IMR-90 (cell line): Measurements from ENCODE around the gene OR7D4. TPM values are rescaled to one million over a fixed set of nuclear protein-coding genes. Genes with fewer than 3 reads are reported as not detected.

Experiments
- ATAC-seq: fragments of 200-7000 bp; cut with Tn5 transposase; 2 replicates; pipeline ENCODE4 v1.9.1; 2020; ENCODE audit warnings: low read depth, mild to moderate bottlenecking, moderate library complexity
- BruUV-seq: library from RNA; stranded (reverse); fragments of 400-500 nt; replicated peaks from 2 replicates; lab custom pipeline; 2021; lab: Mats Ljungman, UMichigan
- CTCF ChIA-PET: fragments of 300-600 bp; formaldehyde crosslinking; extraction: SDS; loops from one replicate; lab custom pipeline; 2021; ENCODE audit warnings: antibody characterized with exemption; lab: Yijun Ruan, JAX
- POLR2A ChIA-PET: fragments of 300-600 bp; sonication (Branson Sonifier 250); formaldehyde crosslinking; loops from one replicate; lab custom pipeline; 2022; ENCODE audit warnings: antibody characterized with exemption; ENCODE audit not compliant: unreplicated experiment; lab: Charles Lee
- DNase-seq: peaks from one replicate; pipeline ENCODE4 v3.0.0; 2013
- H2AFZ ChIP-seq: replicated peaks from 2 replicates; pipeline ENCODE3; 2013; ENCODE audit warnings: low read length, mild to moderate bottlenecking; ENCODE audit not compliant: poor library complexity
- H2AK5ac ChIP-seq: 2 replicates; pipeline ENCODE4 v1.6.1; 2013; ENCODE audit warnings: low read depth, low read length, inconsistent platforms
- H2AK9ac ChIP-seq: replicated peaks from 2 replicates; pipeline ENCODE3; 2013; ENCODE audit warnings: mild to moderate bottlenecking, low read depth, low read length, moderate library complexity; ENCODE audit not compliant: poor library complexity
- H2BK120ac ChIP-seq: 2 replicates; pipeline ENCODE4 v1.6.1; 2013; ENCODE audit warnings: low read depth, low read length, inconsistent platforms
- H2BK15ac ChIP-seq: 3 replicates; pipeline ENCODE4 v1.6.1; 2013; ENCODE audit warnings: low read depth, low read length, inconsistent platforms
- H2BK20ac ChIP-seq: 2 replicates; pipeline ENCODE4 v1.6.1; 2013; ENCODE audit warnings: low read depth, mild to moderate bottlenecking, inconsistent platforms, low read length, moderate library complexity
- H2BK5ac ChIP-seq: 2 replicates; pipeline ENCODE4 v1.6.1; 2013; ENCODE audit warnings: mild to moderate bottlenecking, low read depth, low read length, inconsistent platforms; ENCODE audit not compliant: poor library complexity, severe bottlenecking
- H3K14ac ChIP-seq: replicated peaks from 2 replicates; pipeline ENCODE4 v1.6.1; 2013; ENCODE audit warnings: low read depth, low read length, inconsistent platforms
- H3K18ac ChIP-seq: 2 replicates; pipeline ENCODE4 v1.6.1; 2013; ENCODE audit warnings: low read depth, low read length, control low read depth
- H3K23ac ChIP-seq: 2 replicates; pipeline ENCODE4 v1.6.1; 2013; ENCODE audit warnings: low read depth, low read length, inconsistent platforms
- H3K27ac ChIP-seq: 2 replicates; pipeline ENCODE4 v1.5.1; 2013; ENCODE audit warnings: mild to moderate bottlenecking, control low read depth, low read length; ENCODE audit not compliant: insufficient read depth
- H3K27me3 ChIP-seq: 2 replicates; pipeline ENCODE4 v1.6.1; 2013; ENCODE audit warnings: low read length; ENCODE audit not compliant: control insufficient read depth, insufficient read depth
- H3K36me3 ChIP-seq: 2 replicates; pipeline ENCODE4 v1.6.1; 2013; ENCODE audit warnings: low read length, mixed read lengths; ENCODE audit not compliant: control insufficient read depth, insufficient read depth
- H3K4ac ChIP-seq: 2 replicates; pipeline ENCODE4 v1.6.1; 2013; ENCODE audit warnings: low read depth, low read length, inconsistent platforms
- H3K4me1 ChIP-seq: 2 replicates; pipeline ENCODE4 v1.6.1; 2013; ENCODE audit warnings: low read length, mixed read lengths; ENCODE audit not compliant: control insufficient read depth, insufficient read depth
- H3K4me2 ChIP-seq: 2 replicates; pipeline ENCODE4 v1.6.1; 2013; ENCODE audit warnings: low read depth, mild to moderate bottlenecking, control low read depth, low read length, moderate library complexity
- H3K4me3 ChIP-seq: 2 replicates; pipeline ENCODE4 v1.5.1; 2013; ENCODE audit warnings: low read depth, mild to moderate bottlenecking, control low read depth, low read length, moderate library complexity; ENCODE audit not compliant: insufficient read depth
- H3K56ac ChIP-seq: 2 replicates; pipeline ENCODE4 v1.6.1; 2013; ENCODE audit warnings: low read length, inconsistent platforms; ENCODE audit not compliant: insufficient read depth; ENCODE audit errors: extremely low read depth
- H3K79me1 ChIP-seq, 2 experiments: 2 replicates each; pipeline ENCODE4 v1.6.1; 2013; ENCODE audit warnings: low read length in 2 of 2, inconsistent platforms in 1 of 2, low read depth in 1 of 2
- H3K9ac ChIP-seq: 2 replicates; pipeline ENCODE4 v1.6.1; 2013; ENCODE audit warnings: low read depth, low read length, control low read depth
- H3K9me1 ChIP-seq: 2 replicates; pipeline ENCODE4 v1.6.1; 2013; ENCODE audit warnings: low read length, inconsistent platforms; ENCODE audit not compliant: insufficient read depth
- H3K9me3 ChIP-seq: 2 replicates; pipeline ENCODE4 v1.6.1; 2013; ENCODE audit warnings: low read length; ENCODE audit not compliant: control insufficient read depth, insufficient read depth
- H4K20me1 ChIP-seq: 2 replicates; pipeline ENCODE4 v1.6.1; 2013; ENCODE audit warnings: low read length, inconsistent platforms; ENCODE audit not compliant: insufficient read depth
- H4K5ac ChIP-seq: 2 replicates; pipeline ENCODE4 v1.6.1; 2013; ENCODE audit warnings: mild to moderate bottlenecking, low read depth, low read length, control low read depth
- H4K8ac ChIP-seq, 2 experiments: 2 replicates each; pipeline ENCODE4 v1.6.1; 2013; ENCODE audit warnings: low read depth in 2 of 2, low read length in 2 of 2, control low read depth in 1 of 2, inconsistent platforms in 1 of 2
- H4K91ac ChIP-seq: 2 replicates; pipeline ENCODE4 v1.6.1; 2013; ENCODE audit warnings: low read depth, low read length, inconsistent platforms; ENCODE audit not compliant: insufficient read depth
- BHLHE40 ChIP-seq: fragments of 150-350 bp; IDR thresholded peaks from 2 replicates; pipeline ENCODE4 v1.6.1; 2016; ENCODE audit warnings: mild to moderate bottlenecking, low read depth, low read length
- CEBPB ChIP-seq: IDR thresholded peaks from 2 replicates; pipeline ENCODE4 v1.6.1; 2012; ENCODE audit warnings: low read depth, low read length, improper control_type of control experiment
- CHD1 ChIP-seq: IDR thresholded peaks from 2 replicates; pipeline ENCODE4 v1.6.1; 2012; ENCODE audit warnings: low read depth, low read length, improper control_type of control experiment
- FOS ChIP-seq: fragments of 150-350 bp; IDR thresholded peaks from 2 replicates; pipeline ENCODE4 v1.6.1; 2016; ENCODE audit warnings: low read depth, low read length
- MAFK ChIP-seq: IDR thresholded peaks from 2 replicates; pipeline ENCODE4 v1.6.1; 2012; ENCODE audit warnings: low read depth, low read length, improper control_type of control experiment
- MAZ ChIP-seq: IDR thresholded peaks from 2 replicates; pipeline ENCODE4 v1.6.1; 2012; ENCODE audit warnings: low read depth, mild to moderate bottlenecking, low read length, improper control_type of control experiment, moderate library complexity, borderline replicate concordance
- POLR2A ChIP-seq: IDR thresholded peaks from 2 replicates; pipeline ENCODE4 v1.6.1; 2012; ENCODE audit warnings: mild to moderate bottlenecking, low read depth, low read length
- RAD21 ChIP-seq: IDR thresholded peaks from 2 replicates; pipeline ENCODE4 v1.6.1; 2012; ENCODE audit warnings: low read length, improper control_type of control experiment
- RCOR1 ChIP-seq: IDR thresholded peaks from 2 replicates; pipeline ENCODE4 v1.6.1; 2012; ENCODE audit warnings: mild to moderate bottlenecking, low read length, improper control_type of control experiment; ENCODE audit not compliant: insufficient replicate concordance
- SMC3 ChIP-seq: fragments of 150-350 bp; IDR thresholded peaks from 2 replicates; pipeline ENCODE4 v1.6.1; 2016; ENCODE audit warnings: low read depth, mild to moderate bottlenecking, antibody characterized with exemption, low read length, moderate library complexity
- WGBS, 2 experiments: methylation state at CpG; one replicate each; pipeline versions ENCODE4 v1.1.5 to v1.1.7; 2013; ENCODE audit warnings: missing lambda C conversion rate in 2 of 2; ENCODE audit not compliant: insufficient read length in 1 of 2; ENCODE audit errors: extremely low coverage in 2 of 2; 5-methylcytosine and 5-hydroxymethylcytosine counted together
- dilution Hi-C: fragments of 300-500 bp; cut with HindIII; formaldehyde crosslinking; loops from one replicate; pipeline ENCODE4 v1.14.3; 2018; ENCODE audit warnings: low sequenced_read_pairs; ENCODE audit not compliant: unreplicated experiment
- in situ Hi-C: fragments of 300-500 bp; cut with MboI; formaldehyde crosslinking; loops from 3 replicates; pipeline ENCODE4 v1.14.3; 2019; ENCODE audit warnings: low sequenced_read_pairs, inconsistent platforms, mixed read lengths
- intact Hi-C: fragments of 100-400 bp; cut with micrococcal nuclease; formaldehyde crosslinking; loops from 2 replicates; pipeline ENCODE4 v1.10.0; 2022
- polyA plus RNA-seq, 3 experiments: library from polyadenylated mRNA; depleted of rRNA; stranded (reverse); fragments of >200 nt; gene quantifications; 2 replicates each; pipeline ENCODE4 v1.2.3, GENCODE V29; 2012; ENCODE audit warnings: low replicate concordance in 1 of 3
- total RNA-seq: library from RNA; depleted of rRNA; stranded (reverse); fragments of >200 nt; gene quantifications from 2 replicates; pipeline ENCODE4 v1.2.3, GENCODE V29; 2012
- TF ChIP-seq, protein P1 (sequence below): fragments of 150-350 bp; IDR thresholded peaks from 2 replicates; pipeline ENCODE4 v1.6.1; 2017; ENCODE audit warnings: mild to moderate bottlenecking, antibody characterized with exemption, low read length, low read depth
- TF ChIP-seq, protein P2 (sequence below): conservative IDR thresholded peaks from 2 replicates; pipeline ENCODE4 v1.5.1; 2012; ENCODE audit warnings: mild to moderate bottlenecking, low read depth, low read length, improper control_type of control experiment
- TF ChIP-seq, protein P3 (sequence below): fragments of 150-350 bp; IDR thresholded peaks from 2 replicates; pipeline ENCODE4 v1.6.1; 2016; ENCODE audit warnings: low read depth, mild to moderate bottlenecking, low read length, moderate library complexity, borderline replicate concordance

The OR7D4 gene
- total and polyA plus RNA-seq, 2 of the 4 experiments (the other 2 are of a cell fraction) = not detected

DNA sequence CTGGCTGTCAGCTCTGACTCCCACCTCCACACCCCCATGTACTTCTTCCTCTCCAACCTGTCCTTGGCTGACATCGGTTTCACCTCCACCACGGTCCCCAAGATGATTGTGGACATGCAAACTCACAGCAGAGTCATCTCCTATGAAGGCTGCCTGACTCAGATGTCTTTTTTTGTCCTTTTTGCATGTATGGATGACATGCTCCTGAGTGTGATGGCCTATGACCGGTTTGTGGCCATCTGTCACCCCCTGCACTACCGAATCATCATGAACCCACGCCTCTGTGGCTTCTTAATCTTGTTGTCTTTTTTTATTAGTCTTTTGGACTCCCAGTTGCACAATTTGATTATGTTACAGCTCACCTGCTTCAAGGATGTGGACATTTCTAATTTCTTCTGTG is 31.8 kb upstream of the OR7D4 start:
- no peak overlapping the region for H2BK15ac ChIP-seq
- H3K4me3 ChIP-seq = no peak overlapping the region
- no peak overlapping the region for H2AFZ ChIP-seq
- intact Hi-C loops = no loop called here
- TF ChIP-seq RAD21 (no peak), SMC3 (no peak), FOS (no peak), POLR2A (no peak), CHD1 (no peak), CEBPB (no peak), BHLHE40 (no peak), MAFK (no peak), RCOR1 (no peak), MAZ (no peak)
- TF ChIP-seq, protein P1, sequence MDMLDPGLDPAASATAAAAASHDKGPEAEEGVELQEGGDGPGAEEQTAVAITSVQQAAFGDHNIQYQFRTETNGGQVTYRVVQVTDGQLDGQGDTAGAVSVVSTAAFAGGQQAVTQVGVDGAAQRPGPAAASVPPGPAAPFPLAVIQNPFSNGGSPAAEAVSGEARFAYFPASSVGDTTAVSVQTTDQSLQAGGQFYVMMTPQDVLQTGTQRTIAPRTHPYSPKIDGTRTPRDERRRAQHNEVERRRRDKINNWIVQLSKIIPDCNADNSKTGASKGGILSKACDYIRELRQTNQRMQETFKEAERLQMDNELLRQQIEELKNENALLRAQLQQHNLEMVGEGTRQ = no peak
- TF ChIP-seq, protein P2, sequence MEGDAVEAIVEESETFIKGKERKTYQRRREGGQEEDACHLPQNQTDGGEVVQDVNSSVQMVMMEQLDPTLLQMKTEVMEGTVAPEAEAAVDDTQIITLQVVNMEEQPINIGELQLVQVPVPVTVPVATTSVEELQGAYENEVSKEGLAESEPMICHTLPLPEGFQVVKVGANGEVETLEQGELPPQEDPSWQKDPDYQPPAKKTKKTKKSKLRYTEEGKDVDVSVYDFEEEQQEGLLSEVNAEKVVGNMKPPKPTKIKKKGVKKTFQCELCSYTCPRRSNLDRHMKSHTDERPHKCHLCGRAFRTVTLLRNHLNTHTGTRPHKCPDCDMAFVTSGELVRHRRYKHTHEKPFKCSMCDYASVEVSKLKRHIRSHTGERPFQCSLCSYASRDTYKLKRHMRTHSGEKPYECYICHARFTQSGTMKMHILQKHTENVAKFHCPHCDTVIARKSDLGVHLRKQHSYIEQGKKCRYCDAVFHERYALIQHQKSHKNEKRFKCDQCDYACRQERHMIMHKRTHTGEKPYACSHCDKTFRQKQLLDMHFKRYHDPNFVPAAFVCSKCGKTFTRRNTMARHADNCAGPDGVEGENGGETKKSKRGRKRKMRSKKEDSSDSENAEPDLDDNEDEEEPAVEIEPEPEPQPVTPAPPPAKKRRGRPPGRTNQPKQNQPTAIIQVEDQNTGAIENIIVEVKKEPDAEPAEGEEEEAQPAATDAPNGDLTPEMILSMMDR = no peak
- TF ChIP-seq, protein P3, sequence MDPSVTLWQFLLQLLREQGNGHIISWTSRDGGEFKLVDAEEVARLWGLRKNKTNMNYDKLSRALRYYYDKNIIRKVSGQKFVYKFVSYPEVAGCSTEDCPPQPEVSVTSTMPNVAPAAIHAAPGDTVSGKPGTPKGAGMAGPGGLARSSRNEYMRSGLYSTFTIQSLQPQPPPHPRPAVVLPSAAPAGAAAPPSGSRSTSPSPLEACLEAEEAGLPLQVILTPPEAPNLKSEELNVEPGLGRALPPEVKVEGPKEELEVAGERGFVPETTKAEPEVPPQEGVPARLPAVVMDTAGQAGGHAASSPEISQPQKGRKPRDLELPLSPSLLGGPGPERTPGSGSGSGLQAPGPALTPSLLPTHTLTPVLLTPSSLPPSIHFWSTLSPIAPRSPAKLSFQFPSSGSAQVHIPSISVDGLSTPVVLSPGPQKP = no peak
- no peak overlapping the region for H2BK20ac ChIP-seq
- H3K4me1 ChIP-seq = no peaks in the 10 kb centered on the region
- no peaks in the 10 kb centered on the region for H3K9me1 ChIP-seq
- 40% methylated on average over 1 of the region's 5 CpGs; no CpG with 5 or more reads in 1 of the 2 experiments for WGBS, 2 experiments
- H2AK5ac ChIP-seq = no peak overlapping the region
- H3K36me3 ChIP-seq = no peaks in the 10 kb centered on the region
- H2BK120ac ChIP-seq = no peak overlapping the region
- H3K27me3 ChIP-seq = no peaks in the 10 kb centered on the region
- no peak overlapping the region for H3K23ac ChIP-seq
- no peak overlapping the region for H3K27ac ChIP-seq
- no peak overlapping the region for H3K18ac ChIP-seq
- H3K79me1 ChIP-seq = no peaks in the 10 kb centered on the region
- no TSS peak for BruUV-seq
- H3K56ac ChIP-seq = no peak overlapping the region
- H3K4me2 ChIP-seq = no peak overlapping the region
- DNase-seq = no peak
- in situ Hi-C loops = no loop called here
- H3K9me3 ChIP-seq = peaks cover 4% of the 10 kb centered on the region; the same call in 1 of the 2 replicates
- H4K91ac ChIP-seq = no peak overlapping the region
- H3K14ac ChIP-seq = no peak overlapping the region
- ChIA-PET CTCF (no interaction called here), POLR2A (no interaction called here)
- dilution Hi-C loops = no loop called here
- H3K9ac ChIP-seq = no peak overlapping the region
- no peaks in the 10 kb centered on the region for H4K20me1 ChIP-seq
- H4K5ac ChIP-seq = no peak overlapping the region
- no peak overlapping the region for H3K4ac ChIP-seq
- H2AK9ac ChIP-seq = no peak overlapping the region
- no peak overlapping the region for H4K8ac ChIP-seq
- ATAC-seq = no peak
- no peak overlapping the region for H2BK5ac ChIP-seq
